ENCODE data around the gene RIPK4. TPM values are rescaled to one million over a fixed set of nuclear protein-coding genes. Genes with fewer than 3 reads are reported as not detected.

Gene RIPK4
- total RNA-seq, 2 donors from 2014 or later, result 8.4 to 16.2 TPM

DNA sequence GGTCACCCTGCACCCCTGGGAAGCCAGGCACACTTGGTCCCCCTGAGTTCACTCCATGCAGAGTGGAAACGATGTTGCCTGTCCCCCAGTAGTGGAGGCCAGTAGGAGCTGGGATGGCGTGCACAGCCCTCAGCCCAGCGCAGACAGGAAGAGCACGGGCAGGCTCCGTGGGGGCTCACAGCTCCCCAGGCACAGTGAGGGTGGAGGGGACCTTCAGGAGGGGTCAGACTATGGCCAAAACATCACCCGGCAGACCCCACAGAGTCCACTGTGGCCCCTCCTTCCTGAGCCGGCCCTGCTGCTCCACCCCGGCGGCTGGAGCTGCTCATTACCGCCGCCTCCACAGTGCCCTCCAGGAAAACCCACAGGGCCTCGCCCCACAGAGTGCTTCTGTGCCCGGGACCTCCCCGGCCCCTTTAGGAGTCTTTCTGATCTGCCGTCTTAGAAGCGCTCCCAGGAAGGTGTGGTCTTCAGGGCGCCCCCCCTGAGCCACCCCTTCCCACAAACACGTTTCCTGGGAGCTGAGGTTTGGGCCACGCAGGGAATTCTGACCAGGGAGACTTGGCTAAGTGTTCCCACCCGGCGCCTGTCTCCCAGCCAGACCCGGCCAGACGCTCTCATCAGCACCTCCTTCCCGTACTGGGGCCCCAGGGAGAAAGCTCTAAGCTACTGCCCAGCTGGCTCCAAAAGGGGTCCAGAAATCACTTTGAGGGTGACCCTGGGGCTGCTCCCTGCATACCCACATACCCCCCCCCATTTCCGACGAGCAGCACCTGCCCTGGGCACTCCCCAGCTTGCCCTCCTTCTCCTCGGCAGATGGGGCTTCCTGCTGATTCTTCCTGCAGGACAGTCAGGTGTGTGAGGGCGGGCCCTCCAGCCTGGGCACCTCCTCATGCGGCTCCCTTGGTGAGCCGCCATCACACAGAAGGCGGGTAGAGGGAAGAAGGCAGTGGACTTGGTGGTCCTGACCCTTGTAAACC is 38.8 kb downstream of the RIPK4 start:
- Histone ChIP-seq H3K9me3 (ENCODE audit: control insufficient read depth, low read length) (peaks cover 6% of the 10 kb centered on the region), H3K9ac (ENCODE audit: extremely low read depth, low read length, poor library complexity, severe bottlenecking) (no peak overlapping the region), H3K36me3 (ENCODE audit: control insufficient read depth, insufficient read depth, low read length) (no peaks in the 10 kb centered on the region), H3K27ac (ENCODE audit: low read depth, low read length) (no peak overlapping the region), H3K4me3 (ENCODE audit: low read length) (no peak overlapping the region), H3K27me3 (ENCODE audit: control insufficient read depth, insufficient read depth, low read length, poor library complexity, severe bottlenecking) (no peaks in the 10 kb centered on the region), H3K4me1 (ENCODE audit: control insufficient read depth, insufficient read depth, low read length) (no peaks in the 10 kb centered on the region)
- TF ChIP-seq, protein P1, sequence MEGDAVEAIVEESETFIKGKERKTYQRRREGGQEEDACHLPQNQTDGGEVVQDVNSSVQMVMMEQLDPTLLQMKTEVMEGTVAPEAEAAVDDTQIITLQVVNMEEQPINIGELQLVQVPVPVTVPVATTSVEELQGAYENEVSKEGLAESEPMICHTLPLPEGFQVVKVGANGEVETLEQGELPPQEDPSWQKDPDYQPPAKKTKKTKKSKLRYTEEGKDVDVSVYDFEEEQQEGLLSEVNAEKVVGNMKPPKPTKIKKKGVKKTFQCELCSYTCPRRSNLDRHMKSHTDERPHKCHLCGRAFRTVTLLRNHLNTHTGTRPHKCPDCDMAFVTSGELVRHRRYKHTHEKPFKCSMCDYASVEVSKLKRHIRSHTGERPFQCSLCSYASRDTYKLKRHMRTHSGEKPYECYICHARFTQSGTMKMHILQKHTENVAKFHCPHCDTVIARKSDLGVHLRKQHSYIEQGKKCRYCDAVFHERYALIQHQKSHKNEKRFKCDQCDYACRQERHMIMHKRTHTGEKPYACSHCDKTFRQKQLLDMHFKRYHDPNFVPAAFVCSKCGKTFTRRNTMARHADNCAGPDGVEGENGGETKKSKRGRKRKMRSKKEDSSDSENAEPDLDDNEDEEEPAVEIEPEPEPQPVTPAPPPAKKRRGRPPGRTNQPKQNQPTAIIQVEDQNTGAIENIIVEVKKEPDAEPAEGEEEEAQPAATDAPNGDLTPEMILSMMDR (conservative IDR thresholded peaks at IDR 0.05), result no peak
- Mint-ChIP-seq H3K9me3 (peaks cover 2% of the 10 kb centered on the region), H3K4me1 (peaks cover 10% of the 10 kb centered on the region), H3K36me3 (ENCODE audit: low read depth) (no peaks in the 10 kb centered on the region), H3K4me3 (no peak overlapping the region), H3K27ac (no peak overlapping the region), H3K27me3 (ENCODE audit: insufficient read depth) (peaks cover 4% of the 10 kb centered on the region)
- WGBS, 2 experiments (ENCODE audit: insufficient coverage in 1 of 2, insufficient read length in 1 of 2), result 88 to 92% methylated on average over 24 to 31 of the region's 31 CpGs
- no peak for DNase-seq

DNA sequence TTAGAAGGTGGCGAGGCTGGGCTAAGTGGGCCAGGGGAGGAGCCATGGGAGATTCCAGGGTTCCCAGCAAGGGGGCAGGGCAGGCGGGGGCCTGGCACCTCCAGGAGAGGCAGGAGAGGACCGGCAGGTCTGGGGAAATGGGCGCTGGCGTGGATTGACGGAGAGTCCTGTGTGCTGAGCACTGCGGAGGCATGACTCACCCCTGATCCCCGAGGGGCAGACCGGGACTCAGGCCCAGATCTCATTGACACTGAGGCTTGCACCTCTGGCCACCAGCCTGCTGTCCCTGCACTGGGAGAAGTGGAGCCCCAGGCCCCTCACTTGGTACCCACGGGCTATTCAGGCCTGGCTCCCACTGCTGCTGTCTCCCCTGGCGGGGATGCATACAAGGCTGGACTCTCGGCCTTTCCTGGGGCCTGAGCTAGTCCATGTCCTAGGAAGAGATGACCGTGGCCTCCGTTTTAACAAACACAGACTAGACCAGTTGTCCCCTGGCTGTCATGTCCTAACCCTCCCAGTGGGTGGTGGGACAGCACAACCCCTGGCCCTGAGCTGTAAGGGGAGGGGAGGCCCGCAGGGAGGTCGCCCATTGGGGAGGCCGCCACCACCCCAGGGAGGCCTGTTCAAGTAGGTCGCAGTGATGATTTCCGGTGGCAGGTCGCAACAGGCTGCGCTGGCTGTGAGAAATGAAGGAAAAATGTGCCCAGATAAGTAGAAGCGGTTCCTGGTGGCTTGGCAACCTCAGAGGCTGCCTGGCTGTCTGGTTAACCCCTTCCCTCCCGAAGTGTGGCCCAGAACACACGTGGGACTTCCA is 39.7 kb downstream of the RIPK4 start:
- WGBS, 2 experiments (ENCODE audit: insufficient coverage in 1 of 2, insufficient read length in 1 of 2), result 81 to 84% methylated on average over 15 to 24 of the region's 24 CpGs
- Histone ChIP-seq H3K36me3 (ENCODE audit: control insufficient read depth, insufficient read depth, low read length) (no peaks in the 10 kb centered on the region), H3K27me3 (ENCODE audit: control insufficient read depth, insufficient read depth, low read length, poor library complexity, severe bottlenecking) (no peaks in the 10 kb centered on the region), H3K4me1 (ENCODE audit: control insufficient read depth, insufficient read depth, low read length) (no peaks in the 10 kb centered on the region), H3K4me3 (ENCODE audit: low read length) (no peak overlapping the region), H3K27ac (ENCODE audit: low read depth, low read length) (no peak overlapping the region), H3K9me3 (ENCODE audit: control insufficient read depth, low read length) (peaks cover 6% of the 10 kb centered on the region), H3K9ac (ENCODE audit: extremely low read depth, low read length, poor library complexity, severe bottlenecking) (no peak overlapping the region)
- Mint-ChIP-seq H3K4me3 (no peak overlapping the region), H3K27me3 (ENCODE audit: insufficient read depth) (peaks cover 1% of the 10 kb centered on the region), H3K27ac (no peak overlapping the region), H3K36me3 (ENCODE audit: low read depth) (no peaks in the 10 kb centered on the region), H3K9me3 (peaks cover 2% of the 10 kb centered on the region), H3K4me1 (peaks cover 10% of the 10 kb centered on the region)
- no peak for DNase-seq
- TF ChIP-seq, protein P1 (conservative IDR thresholded peaks at IDR 0.05), result peak; percentile 18

DNA sequence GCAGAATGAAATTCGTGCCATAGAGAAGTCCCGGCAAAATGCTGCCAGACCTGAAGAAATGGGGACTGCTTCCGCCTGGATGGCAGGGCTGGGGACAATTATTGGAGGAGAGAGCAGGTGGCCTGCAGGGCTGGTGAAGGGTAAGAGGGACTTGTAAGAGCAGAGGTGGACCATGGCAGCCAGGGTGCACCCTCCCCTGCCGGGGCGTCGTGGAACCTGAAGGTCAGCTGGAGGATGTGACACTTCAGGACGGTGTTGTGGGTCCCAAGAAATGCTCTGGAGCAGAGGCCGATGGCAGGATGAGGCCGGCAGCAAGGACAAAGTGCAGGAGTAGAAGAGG is 40.3 kb downstream of the RIPK4 start:
- TF ChIP-seq, protein P1 (conservative IDR thresholded peaks at IDR 0.05), result no peak
- H3K27ac Mint-ChIP-seq, result no peak overlapping the region
- H3K27me3 Mint-ChIP-seq (ENCODE audit: insufficient read depth), result no peaks in the 10 kb centered on the region
- DNase-seq, result no peak
- 89 to 92% methylated on average over 3 to 9 of the region's 9 CpGs for WGBS, 2 experiments (ENCODE audit: insufficient coverage in 1 of 2, insufficient read length in 1 of 2)
- Histone ChIP-seq H3K9ac (ENCODE audit: extremely low read depth, low read length, poor library complexity, severe bottlenecking) (no peak overlapping the region), H3K27me3 (ENCODE audit: control insufficient read depth, insufficient read depth, low read length, poor library complexity, severe bottlenecking) (no peaks in the 10 kb centered on the region), H3K9me3 (ENCODE audit: control insufficient read depth, low read length) (peaks cover under 1% of the 10 kb centered on the region), H3K36me3 (ENCODE audit: control insufficient read depth, insufficient read depth, low read length) (no peaks in the 10 kb centered on the region), H3K4me3 (ENCODE audit: low read length) (no peak overlapping the region), H3K4me1 (ENCODE audit: control insufficient read depth, insufficient read depth, low read length) (no peaks in the 10 kb centered on the region), H3K27ac (ENCODE audit: low read depth, low read length) (no peak overlapping the region)
- no peaks in the 10 kb centered on the region for H3K36me3 Mint-ChIP-seq (ENCODE audit: low read depth)
- no peak overlapping the region for H3K4me3 Mint-ChIP-seq
- H3K4me1 Mint-ChIP-seq, result peaks cover 14% of the 10 kb centered on the region
- H3K9me3 Mint-ChIP-seq, result no peaks in the 10 kb centered on the region

Data from endodermal cell (in vitro differentiated cells).